HEK293 (cell line): ENCODE data around the gene NF2.

Experiments used
- CTCF ChIA-PET: fragments of 350-600 bp; formaldehyde crosslinking; extraction: SDS; loops from one replicate; lab custom pipeline; 2021; ENCODE audit warnings: antibody characterized with exemption; lab: Yijun Ruan, JAX
- POLR2A ChIA-PET: fragments of 300-600 bp; formaldehyde crosslinking; extraction: SDS; loops from one replicate; lab custom pipeline; 2020; ENCODE audit warnings: antibody characterized with exemption, inconsistent platforms; lab: Yijun Ruan, JAX
- H3K27ac ChIP-seq: fragments of 200-500 bp; sonication (Bioruptor generic); 2 replicates; pipeline ENCODE4 v1.5.1; 2014; ENCODE audit warnings: low read depth, low read length, control low read depth, inconsistent platforms; ENCODE audit errors: extremely low read depth
- H3K36me3 ChIP-seq, 2 experiments: fragments of 200-500 bp in 1 of 2; sonication (Bioruptor generic) in 1 of 2; 1 replicate in 1 of 2; 2 replicates in 1 of 2; pipeline ENCODE4 v1.5.1; 2014 to 2017; ENCODE audit warnings: inconsistent platforms in 2 of 2, low read length in 2 of 2; ENCODE audit not compliant: control insufficient read depth in 2 of 2, insufficient read depth in 1 of 2
- H3K4me1 ChIP-seq: fragments of 200-500 bp; sonication (Bioruptor generic); 2 replicates; pipeline ENCODE4 v1.5.1; 2014; ENCODE audit warnings: mild to moderate bottlenecking, low read length, inconsistent platforms; ENCODE audit not compliant: control insufficient read depth, insufficient read depth
- H3K4me3 ChIP-seq: 2 replicates; pipeline ENCODE4 v1.5.1; 2011; ENCODE audit warnings: low read depth, mild to moderate bottlenecking, control low read depth, low read length, moderate library complexity
- H3K9me3 ChIP-seq: fragments of 200-500 bp; sonication (Bioruptor generic); 2 replicates; pipeline ENCODE4 v1.5.1; 2014; ENCODE audit warnings: low read depth, low read length, inconsistent platforms; ENCODE audit not compliant: control insufficient read depth, insufficient read depth
- PRDM1 ChIP-seq: fragments of 450-650 bp; formaldehyde crosslinking; IDR thresholded peaks from 2 replicates; pipeline ENCODE4; 2016; ENCODE audit warnings: missing biosample characterization, missing genetic modification characterization
- TCF7L2 ChIP-seq: IDR thresholded peaks from 2 replicates; pipeline ENCODE4 v1.6.1; 2011; ENCODE audit warnings: low read depth, mild to moderate bottlenecking, inconsistent platforms, low read length, moderate library complexity, borderline replicate concordance
- ZNF121 ChIP-seq: fragments of 450-650 bp; formaldehyde crosslinking; IDR thresholded peaks from 2 replicates; pipeline ENCODE4 v1.5.1; 2016; ENCODE audit warnings: missing biosample characterization, missing genetic modification characterization
- ZNF16 ChIP-seq: fragments of 450-650 bp; formaldehyde crosslinking; IDR thresholded peaks from 2 replicates; pipeline ENCODE4 v1.5.1; 2016; ENCODE audit warnings: low read depth, missing biosample characterization, missing genetic modification characterization
- ZNF202 ChIP-seq: fragments of 450-650 bp; formaldehyde crosslinking; IDR thresholded peaks from 2 replicates; pipeline ENCODE4 v1.5.1; 2016; ENCODE audit warnings: missing biosample characterization, missing genetic modification characterization, borderline replicate concordance
- ZNF221 ChIP-seq: fragments of 450-650 bp; formaldehyde crosslinking; IDR thresholded peaks from 2 replicates; pipeline ENCODE4 v1.5.1; 2017; ENCODE audit warnings: missing biosample characterization, missing genetic modification characterization, borderline replicate concordance
- ZNF292 ChIP-seq: fragments of 450-650 bp; formaldehyde crosslinking; IDR thresholded peaks from 2 replicates; pipeline ENCODE4 v1.5.1; 2016; ENCODE audit warnings: low read depth, missing biosample characterization, missing genetic modification characterization, borderline replicate concordance
- ZNF350 ChIP-seq: fragments of 450-650 bp; formaldehyde crosslinking; IDR thresholded peaks from 2 replicates; pipeline ENCODE4 v1.5.0; 2017; ENCODE audit warnings: missing biosample characterization, mild to moderate bottlenecking, missing genetic modification characterization
- ZNF624 ChIP-seq: fragments of 450-650 bp; formaldehyde crosslinking; IDR thresholded peaks from 2 replicates; pipeline ENCODE4 v1.5.1; 2017; ENCODE audit warnings: missing biosample characterization, missing genetic modification characterization
- ZNF747 ChIP-seq: fragments of 450-650 bp; formaldehyde crosslinking; IDR thresholded peaks from 2 replicates; pipeline ENCODE4 v1.5.1; 2016; ENCODE audit warnings: missing biosample characterization, missing genetic modification characterization
- ZXDB ChIP-seq: fragments of 450-650 bp; formaldehyde crosslinking; IDR thresholded peaks from 2 replicates; pipeline ENCODE4 v1.5.1; 2016; ENCODE audit warnings: missing biosample characterization, missing genetic modification characterization
- TF ChIP-seq, protein P1 (sequence below): fragments of 450-650 bp; formaldehyde crosslinking; IDR thresholded peaks from 2 replicates; pipeline ENCODE4 v1.5.1; 2016; ENCODE audit warnings: missing biosample characterization, missing genetic modification characterization
- TF ChIP-seq, protein P2 (sequence below): fragments of 450-650 bp; formaldehyde crosslinking; IDR thresholded peaks from 2 replicates; pipeline ENCODE4 v1.5.1; 2017; ENCODE audit warnings: missing biosample characterization, missing genetic modification characterization
- TF ChIP-seq, protein P3 (sequence below): fragments of 450-650 bp; formaldehyde crosslinking; IDR thresholded peaks from 2 replicates; pipeline ENCODE4 v1.5.1; 2016; ENCODE audit warnings: missing biosample characterization, missing genetic modification characterization
- TF ChIP-seq, protein P4 (sequence below): fragments of 450-650 bp; formaldehyde crosslinking; IDR thresholded peaks from 2 replicates; pipeline ENCODE4 v1.5.1; 2016; ENCODE audit warnings: missing biosample characterization, missing genetic modification characterization

The NF2 gene

DNA sequence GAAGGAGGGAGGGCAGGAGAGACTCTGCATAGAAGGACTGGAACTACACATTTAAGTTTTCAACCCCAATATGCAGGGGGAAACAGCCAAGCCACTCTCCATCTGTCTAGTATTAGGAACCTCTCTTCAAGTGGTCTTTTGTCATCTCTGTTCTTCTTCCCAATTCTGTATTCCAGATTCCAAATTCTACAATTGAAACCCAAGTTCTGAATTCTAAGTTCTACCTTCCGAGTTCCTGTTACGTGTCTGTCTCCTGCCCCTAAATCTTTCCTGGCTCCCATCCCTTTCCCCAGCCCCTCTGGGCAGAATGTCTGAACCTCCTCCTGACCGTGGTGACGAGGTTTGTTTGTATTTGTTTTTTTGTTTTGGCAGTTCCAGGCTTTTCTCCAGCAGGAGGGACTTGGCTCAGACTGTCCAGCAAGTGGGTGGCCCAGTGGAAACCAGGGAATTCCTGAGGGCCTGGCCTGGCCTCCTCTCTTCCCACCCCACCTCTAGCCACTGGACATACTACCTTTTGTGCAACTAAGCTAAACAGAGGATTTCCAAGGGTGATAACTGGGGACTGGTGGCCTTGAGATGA, 48.3 kb upstream of the NF2 start:
- Histone ChIP-seq H3K9me3 (no peaks in the 10 kb centered on the region), H3K27ac (no peak overlapping the region), H3K4me3 (no peak overlapping the region), H3K36me3 (peaks cover 27 to 60% of the 10 kb centered on the region in 2 experiments), H3K4me1 (peaks cover 7% of the 10 kb centered on the region)
- ChIA-PET POLR2A (interaction anchor here (2.0 kb wide), 1 partner anchor 22 kb away, joined by 19 read pairs; no protein-coding TSS in a partner anchor), CTCF (interaction anchor here (0.8 to 2.6 kb wide), 6 partner anchors 11 to 204 kb away, joined by 3 to 17 read pairs (median 7); no protein-coding TSS in a partner anchor)
- TF ChIP-seq ZNF624 (tag by site-specific recombination) (no peak), ZNF202 (tag by site-specific recombination) (no peak), ZNF16 (no peak), ZNF350 (tag by site-specific recombination) (no peak)
- TF ChIP-seq, protein P1, sequence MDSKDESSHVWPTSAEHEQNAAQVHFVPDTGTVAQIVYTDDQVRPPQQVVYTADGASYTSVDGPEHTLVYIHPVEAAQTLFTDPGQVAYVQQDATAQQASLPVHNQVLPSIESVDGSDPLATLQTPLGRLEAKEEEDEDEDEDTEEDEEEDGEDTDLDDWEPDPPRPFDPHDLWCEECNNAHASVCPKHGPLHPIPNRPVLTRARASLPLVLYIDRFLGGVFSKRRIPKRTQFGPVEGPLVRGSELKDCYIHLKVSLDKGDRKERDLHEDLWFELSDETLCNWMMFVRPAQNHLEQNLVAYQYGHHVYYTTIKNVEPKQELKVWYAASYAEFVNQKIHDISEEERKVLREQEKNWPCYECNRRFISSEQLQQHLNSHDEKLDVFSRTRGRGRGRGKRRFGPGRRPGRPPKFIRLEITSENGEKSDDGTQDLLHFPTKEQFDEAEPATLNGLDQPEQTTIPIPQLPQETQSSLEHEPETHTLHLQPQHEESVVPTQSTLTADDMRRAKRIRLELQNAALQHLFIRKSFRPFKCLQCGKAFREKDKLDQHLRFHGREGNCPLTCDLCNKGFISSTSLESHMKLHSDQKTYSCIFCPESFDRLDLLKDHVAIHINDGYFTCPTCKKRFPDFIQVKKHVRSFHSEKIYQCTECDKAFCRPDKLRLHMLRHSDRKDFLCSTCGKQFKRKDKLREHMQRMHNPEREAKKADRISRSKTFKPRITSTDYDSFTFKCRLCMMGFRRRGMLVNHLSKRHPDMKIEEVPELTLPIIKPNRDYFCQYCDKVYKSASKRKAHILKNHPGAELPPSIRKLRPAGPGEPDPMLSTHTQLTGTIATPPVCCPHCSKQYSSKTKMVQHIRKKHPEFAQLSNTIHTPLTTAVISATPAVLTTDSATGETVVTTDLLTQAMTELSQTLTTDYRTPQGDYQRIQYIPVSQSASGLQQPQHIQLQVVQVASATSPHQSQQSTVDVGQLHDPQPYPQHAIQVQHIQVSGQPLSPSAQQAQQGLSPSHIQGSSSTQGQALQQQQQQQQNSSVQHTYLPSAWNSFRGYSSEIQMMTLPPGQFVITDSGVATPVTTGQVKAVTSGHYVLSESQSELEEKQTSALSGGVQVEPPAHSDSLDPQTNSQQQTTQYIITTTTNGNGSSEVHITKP (tag by site-specific recombination) = peak; percentile 87

DNA sequence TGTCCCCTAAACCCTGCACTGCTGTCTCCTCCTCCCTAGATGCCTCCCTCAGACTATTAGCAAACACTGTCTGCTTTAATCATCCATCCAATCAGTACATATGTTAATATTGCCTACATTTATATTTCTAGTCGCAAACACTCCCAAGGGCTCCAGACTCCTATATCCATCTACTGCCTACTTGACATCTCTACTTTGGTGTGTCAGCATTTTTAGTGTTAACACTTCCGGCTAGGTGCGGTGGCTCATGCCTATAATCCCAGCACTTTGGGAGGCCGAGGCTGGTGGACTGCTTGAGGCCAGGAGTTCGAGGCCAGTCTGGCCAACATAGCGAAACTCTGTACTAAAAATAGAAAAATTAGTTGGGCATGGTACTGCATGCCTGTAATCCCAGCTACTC, 44.4 kb upstream of the NF2 start:
- no peak overlapping the region for H3K4me3 ChIP-seq
- TF ChIP-seq, protein P2, sequence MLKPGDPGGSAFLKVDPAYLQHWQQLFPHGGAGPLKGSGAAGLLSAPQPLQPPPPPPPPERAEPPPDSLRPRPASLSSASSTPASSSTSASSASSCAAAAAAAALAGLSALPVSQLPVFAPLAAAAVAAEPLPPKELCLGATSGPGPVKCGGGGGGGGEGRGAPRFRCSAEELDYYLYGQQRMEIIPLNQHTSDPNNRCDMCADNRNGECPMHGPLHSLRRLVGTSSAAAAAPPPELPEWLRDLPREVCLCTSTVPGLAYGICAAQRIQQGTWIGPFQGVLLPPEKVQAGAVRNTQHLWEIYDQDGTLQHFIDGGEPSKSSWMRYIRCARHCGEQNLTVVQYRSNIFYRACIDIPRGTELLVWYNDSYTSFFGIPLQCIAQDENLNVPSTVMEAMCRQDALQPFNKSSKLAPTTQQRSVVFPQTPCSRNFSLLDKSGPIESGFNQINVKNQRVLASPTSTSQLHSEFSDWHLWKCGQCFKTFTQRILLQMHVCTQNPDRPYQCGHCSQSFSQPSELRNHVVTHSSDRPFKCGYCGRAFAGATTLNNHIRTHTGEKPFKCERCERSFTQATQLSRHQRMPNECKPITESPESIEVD = no peak
- TF ChIP-seq ZNF121 (no peak), ZNF747 (tag by site-specific recombination) (no peak), ZNF292 (tag by site-specific recombination) (no peak), TCF7L2 (no peak), ZNF221 (tag by site-specific recombination) (no peak), PRDM1 (no peak), ZXDB (no peak)
- TF ChIP-seq, protein P3, sequence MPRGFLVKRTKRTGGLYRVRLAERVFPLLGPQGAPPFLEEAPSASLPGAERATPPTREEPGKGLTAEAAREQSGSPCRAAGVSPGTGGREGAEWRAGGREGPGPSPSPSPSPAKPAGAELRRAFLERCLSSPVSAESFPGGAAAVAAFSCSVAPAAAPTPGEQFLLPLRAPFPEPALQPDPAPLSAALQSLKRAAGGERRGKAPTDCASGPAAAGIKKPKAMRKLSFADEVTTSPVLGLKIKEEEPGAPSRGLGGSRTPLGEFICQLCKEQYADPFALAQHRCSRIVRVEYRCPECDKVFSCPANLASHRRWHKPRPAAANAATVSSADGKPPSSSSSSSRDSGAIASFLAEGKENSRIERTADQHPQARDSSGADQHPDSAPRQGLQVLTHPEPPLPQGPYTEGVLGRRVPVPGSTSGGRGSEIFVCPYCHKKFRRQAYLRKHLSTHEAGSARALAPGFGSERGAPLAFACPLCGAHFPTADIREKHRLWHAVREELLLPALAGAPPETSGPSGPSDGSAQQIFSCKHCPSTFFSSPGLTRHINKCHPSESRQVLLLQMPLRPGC (tag by site-specific recombination) = no peak
- TF ChIP-seq, protein P4, sequence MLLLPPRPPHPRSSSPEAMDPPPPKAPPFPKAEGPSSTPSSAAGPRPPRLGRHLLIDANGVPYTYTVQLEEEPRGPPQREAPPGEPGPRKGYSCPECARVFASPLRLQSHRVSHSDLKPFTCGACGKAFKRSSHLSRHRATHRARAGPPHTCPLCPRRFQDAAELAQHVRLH (tag by site-specific recombination) = no peak
- POLR2A ChIA-PET = no interaction called here
- peaks cover 6% of the 10 kb centered on the region for H3K4me1 ChIP-seq
- no peaks in the 10 kb centered on the region for H3K9me3 ChIP-seq
- CTCF ChIA-PET = no interaction called here
- no peak overlapping the region for H3K27ac ChIP-seq
- peaks cover 30 to 76% of the 10 kb centered on the region in 2 experiments for H3K36me3 ChIP-seq
